Stimulated activated CD4-positive, alpha-beta T cell treated with anti-CD3 and anti-CD28 coated beads, TNF-alpha, amount 100 ng/mL, for 24 hours (primary cell): ENCODE results near the gene PAPPA.

Experiments used
- DNase-seq, 3 experiments: peaks; one replicate each; pipeline ENCODE4 v3.0.0-alpha.2; 2020; ENCODE audit warnings: low read depth in 3 of 3

Gene PAPPA

DNA sequence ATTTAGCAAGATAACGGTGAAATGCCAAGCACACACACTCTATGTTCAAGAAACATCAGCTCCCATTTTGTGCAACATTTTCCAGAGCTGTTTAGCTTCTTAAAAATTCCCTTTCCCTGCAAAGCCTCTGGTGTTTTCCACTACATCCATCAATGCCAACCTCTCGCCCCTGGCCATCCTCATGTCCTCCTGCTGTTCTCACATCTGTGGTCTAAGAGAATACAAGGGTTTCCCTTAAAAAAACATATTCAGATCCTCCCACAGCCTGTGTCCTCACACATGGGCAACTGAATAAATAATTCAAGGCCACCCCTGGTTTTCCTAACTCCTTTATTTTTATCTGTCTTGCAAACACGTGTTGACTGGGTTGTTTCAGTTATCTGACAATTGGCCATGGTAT is 70.3 kb downstream of the PAPPA start:
- DNase-seq = no peak

DNA sequence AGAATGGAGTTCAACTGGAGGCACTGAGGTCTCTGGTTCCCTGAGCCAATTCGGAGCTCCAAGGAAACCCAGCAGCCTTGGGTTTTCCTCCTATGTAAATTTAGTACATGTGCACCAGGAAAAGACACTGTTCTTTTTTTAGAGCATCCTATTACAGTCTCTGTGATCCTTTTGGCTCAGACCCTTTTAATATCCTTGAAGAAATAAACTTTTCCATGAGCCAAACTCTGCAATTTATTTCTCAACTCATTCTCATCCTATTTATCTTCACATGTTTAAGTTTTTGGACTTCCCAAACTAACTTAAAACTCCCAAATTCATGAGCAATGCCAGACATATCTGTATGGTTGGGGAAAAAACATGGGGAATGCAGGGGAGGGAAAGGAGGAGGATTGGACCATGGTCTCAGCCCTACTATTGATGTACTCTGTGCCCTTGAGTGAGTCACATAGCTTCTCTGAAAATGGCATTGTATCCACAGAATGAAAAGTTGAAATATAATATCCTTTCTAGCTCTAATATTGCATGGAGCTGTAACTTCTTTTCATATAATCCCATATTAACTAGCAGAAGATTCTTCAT is 76.6 kb downstream of the PAPPA start:
- no peak for DNase-seq

DNA sequence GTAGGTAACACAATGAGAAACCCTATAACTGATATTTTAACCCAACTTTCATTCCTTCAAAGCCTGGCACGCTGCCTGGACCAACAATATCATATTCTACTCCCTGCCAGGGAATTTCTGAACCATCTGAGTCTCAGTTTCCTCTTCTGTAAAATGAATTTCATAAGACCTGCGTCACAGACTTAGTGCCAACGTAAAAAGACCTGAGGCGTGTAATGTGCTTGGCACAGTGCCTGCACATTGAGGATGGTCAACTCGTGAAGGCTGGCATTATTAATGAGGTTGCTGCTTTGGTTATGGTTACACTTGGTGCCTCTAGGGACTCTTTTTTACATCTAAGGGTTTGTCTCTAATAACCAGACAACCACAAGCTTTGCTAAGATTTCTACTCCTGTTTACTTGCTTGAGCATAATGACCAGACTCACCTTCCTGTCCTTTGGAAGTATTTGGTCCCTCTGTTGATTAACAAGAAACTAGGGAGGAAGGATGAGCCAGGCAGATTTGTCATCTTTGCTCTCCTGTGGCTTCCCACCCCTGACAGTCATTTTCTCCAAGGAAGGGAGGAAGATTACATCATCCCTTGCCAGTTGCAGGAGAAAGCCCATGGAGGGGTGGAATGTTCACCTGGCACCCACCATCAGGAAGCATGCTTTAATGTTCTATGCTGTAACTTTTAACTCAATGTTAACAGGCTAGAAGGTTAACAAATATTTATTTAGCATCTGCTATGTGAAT is 79.0 kb downstream of the PAPPA start:
- DNase-seq = no peak

DNA sequence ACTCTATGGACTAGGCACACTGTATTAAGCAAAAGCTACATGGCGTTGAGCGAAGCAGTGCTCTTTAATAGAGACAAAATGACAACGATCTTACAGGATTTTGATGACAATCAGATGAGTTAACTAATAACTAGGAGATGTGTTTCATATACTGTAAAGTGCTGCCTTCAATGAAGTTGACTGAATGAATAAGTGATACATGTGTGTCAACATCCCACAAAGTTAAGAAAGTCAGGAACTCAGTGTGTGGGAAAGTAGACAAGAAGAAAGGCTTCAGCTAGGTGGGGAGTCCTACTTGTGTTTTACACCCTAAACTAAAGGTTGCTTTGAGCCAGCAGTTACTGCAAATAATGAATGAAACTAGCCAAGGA is 79.6 kb downstream of the PAPPA start:
- DNase-seq = no peak

DNA sequence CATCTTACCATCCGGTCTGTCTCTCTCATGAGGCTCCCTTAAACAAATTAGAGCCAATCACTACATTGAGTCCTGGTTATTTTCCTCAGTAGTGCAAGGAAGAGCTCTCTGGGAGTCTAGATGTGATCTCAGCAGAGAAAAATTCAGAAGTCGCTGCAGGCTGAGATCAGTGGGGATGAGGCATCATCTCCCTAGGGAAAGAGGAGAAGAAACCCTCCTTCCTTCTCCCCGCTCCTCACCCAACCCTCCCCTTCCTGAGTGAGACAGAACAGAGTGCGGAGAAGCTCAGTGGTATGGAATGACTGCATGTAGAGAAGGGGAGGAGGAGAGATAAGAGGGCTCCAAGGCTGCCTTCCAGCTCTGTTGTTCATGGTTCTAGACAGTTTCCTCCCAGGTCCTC is 80.5 kb downstream of the PAPPA start:
- no peak for DNase-seq

DNA sequence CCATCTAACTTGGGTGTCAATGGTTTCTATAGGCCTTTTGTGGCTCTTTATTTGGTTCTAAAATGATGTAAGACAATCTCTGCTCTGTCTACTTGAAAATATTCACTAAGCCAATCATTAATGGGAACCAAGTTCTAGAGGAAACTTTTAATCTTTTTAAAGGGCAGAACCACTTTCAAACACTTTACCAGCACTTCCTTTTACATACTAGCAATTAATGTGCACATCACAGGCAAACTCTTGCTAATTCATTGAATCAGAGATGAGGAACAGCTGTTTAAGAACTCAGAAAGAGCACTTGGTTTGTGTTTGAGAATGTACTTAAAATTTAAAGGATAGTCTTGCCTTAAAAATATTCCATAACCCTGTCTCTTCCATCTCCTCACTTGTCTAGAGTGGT is 83.4 kb downstream of the PAPPA start:
- no peak for DNase-seq

DNA sequence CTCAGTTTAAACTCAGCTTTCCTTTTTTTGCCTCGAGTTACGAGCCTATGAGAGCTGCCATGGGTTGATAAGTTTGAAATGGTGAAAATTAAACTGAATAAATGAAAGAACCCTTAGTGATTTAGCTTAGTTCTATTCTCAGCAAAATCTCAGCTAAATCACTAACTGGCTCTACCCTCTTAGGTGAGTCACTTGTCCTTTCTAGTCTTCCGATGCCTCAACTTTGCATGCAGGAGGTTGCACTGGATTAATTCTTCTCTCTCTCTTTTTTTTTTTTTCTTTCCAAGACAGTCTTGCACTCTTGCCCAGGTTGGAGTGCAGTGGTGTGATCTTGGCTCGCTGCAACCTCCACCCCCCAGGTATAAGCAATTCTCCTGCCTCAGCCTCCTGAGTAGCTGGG is 83.9 kb downstream of the PAPPA start:
- DNase-seq = no peak

DNA sequence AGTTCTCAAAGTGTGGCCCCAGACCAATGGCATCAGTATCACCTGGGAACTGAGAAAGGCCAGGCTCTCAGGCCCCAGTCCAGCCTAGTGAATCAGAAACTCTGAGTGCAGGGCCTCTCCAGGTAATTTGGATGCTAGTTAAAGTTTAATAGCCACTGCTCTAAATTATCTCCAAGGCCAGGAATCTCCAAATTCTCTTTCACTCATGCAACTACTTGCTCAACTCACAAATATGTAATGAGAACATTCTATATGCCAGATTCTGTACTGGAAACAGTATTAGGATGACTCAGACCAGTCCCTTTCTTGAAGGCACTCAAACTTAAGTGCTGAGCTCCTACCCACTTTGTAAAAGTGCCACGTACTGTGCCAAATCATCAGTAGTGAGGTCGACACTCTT is 84.6 kb downstream of the PAPPA start:
- DNase-seq = no peak

DNA sequence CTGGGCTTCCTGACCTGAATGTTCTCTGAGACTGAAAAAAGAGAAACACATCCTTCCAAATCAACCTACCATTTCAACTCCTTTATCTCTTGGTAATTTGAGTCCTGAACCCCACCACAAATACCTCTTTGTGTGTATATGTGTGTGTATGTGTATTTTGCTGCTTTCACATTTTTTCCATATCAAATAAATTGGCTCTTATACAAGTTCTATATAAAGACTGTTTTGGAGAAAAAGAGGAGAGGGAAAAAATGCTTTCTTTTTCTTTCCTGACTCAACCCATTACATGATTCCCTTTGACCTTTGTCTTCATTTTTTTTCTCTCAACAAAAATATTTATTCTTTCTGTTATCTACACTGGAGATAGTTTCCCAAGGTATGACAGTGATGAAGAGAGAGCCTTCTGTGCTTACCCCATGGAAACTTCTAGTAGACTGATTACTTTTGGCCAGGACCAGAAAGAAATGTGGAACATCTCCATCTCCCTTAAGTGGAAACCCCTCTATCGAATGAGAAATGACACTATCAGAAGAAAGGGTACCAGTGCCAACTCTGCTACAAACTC is 85.3 kb downstream of the PAPPA start:
- DNase-seq = no peak

DNA sequence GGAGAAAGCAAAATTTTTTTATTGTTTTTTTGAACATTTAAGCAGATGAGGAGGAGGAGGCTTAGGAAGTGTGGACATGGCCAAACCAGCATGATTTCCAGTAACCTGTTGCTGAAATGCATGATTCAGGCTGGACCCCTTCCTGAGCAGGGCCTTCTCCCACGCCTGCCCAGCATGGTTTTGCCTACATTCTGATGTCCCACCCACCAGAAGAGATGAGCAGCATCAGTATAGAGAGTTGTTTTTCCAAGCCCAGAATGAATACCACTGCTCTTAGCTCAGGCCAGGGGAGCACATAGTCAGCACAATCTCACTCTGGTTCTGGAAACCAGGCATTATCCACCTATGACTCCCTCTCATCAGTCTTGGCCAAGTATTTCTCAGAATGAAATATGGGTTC is 90.1 kb downstream of the PAPPA start:
- DNase-seq = no peak

DNA sequence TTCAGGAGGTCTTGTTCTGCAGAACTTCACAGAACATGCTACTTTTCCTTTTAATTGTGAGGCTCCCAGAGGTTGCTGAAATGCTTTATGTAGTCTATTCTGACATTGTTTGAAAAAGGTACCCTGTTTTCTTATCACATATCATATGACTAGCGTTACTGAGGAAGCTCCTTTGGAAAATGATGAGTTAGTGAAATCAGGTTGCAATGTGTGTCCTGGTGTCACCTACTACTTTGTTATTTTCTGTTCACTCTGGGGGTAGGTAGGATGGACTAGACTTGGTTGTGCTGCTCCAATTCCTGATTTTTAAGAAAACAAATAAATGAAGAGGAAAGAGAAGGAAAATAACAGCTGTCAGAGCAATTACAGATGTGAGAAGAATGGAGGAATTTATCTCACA is 93.7 kb downstream of the PAPPA start:
- DNase-seq = no peak

DNA sequence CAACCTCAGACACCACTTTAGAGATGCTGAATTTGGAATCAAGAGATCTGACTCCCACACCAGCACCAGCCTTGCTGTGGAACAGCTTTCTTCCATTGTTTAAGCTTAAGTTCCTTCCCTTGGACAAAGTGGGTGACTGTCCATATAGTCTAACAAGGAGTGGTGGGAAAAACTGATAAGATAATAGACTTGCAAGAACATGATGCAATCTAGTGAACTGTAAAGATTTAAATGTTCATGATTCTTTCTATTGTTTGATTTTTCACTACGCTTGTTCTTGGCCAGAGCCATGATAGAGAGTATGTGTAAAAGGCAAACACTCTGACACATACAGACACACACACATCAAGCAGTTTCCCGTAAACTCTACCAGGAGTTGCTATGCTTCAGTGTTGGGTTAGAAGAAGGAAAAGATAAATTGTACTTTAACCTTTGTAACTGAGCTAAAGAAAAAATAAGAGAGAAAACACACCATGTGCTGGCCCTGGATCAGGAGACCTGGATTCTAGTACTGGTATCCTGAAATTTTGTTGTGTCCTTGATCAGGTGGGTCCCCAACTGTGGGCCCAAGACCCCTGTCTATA is 94.3 kb downstream of the PAPPA start:
- DNase-seq = no peak

DNA sequence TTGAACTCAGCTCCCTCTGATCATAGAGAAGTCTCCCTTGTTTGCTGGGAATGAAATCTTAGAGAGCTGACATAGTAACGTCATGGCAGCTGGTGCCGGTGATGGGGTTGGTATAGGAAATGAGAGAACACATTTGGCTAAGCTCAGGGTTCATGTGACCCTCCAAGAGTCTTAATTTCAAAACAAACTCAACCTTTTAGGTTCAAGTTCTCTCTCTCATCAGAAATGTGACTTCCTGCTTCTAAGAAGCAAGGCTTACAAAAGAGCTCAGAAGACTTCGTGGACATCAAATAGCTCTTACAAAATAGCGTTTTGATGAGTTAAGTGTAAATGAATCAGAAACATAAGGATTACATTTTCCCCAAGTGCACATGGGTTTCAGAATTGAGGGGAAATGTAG is 97.3 kb downstream of the PAPPA start:
- no peak for DNase-seq

DNA sequence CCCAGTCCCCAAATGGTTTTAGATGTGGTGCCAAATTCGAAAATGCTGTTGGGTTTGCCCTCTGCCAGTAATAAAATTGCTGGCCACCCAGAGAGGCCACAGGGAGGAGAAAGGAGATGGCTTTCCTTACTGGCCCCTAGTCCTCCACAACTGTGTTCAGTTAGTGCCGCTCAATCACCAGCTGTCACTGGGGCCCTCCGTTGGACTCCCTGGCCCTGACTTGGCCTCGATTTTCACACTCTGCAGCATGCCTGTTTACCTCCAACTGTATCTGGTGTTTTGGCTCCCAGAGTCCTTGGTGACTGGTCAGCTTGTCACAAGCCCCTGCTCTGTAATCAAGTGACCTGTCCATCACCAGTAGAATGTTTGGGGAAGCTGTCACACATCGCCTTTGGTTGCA is 97.8 kb downstream of the PAPPA start:
- no peak for DNase-seq

DNA sequence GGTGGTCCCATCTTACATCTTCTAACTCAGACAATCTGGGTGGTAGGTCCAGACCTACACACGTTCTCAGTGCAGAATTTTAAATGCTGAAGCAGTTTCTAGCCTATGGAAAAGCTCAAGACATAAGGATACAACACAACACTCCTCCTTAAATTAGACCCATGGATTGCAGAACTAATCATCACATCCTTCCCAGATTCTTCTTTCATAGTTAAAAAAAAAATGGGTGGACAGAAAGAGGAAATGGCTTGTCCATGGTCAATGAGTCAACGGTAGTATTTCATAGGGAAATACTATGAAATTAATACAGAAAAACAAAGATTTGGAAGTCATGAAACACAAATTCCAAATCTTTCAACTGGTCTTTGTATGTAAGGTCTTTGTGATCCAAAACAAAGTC is 106.9 kb downstream of the PAPPA start:
- no peak for DNase-seq

DNA sequence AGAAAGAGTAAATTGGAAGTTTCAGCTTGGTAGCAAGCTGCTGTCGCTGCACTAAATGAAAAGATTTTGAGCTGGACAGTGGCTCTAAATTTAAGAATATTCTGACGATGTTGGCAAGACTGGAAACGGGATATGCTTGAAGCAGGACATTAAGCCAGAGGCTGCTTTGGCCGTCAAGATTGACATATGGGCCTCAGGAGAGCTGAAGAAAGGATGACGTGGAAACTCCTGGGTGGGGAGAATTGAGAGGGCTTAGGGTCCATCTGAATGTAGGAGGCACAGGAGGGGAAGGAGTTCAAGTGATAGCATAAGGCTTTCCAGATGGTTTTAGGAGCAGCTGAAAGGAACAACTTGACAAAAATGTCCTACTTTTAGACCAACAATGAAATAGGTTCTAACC is 108.9 kb downstream of the PAPPA start:
- DNase-seq = no peak

DNA sequence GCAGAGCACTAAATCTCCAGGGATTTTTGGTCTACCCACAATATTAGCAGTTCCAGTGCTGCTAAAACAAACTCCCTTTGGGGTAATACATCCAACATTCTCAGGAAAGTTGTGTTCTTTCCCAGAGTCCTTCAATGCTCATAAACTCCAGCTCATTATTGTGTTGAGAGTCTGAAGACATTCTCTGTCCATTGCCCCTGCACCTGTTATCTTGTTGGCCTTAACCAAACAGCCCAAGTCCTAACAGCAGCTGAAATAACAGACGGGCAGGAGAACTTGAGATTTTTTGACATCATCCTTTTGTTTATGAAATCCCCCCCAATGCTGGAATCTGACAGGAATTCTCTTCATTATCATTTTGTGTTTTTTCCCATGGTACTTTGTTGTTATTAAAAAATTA is 110.8 kb downstream of the PAPPA start:
- DNase-seq = no peak

DNA sequence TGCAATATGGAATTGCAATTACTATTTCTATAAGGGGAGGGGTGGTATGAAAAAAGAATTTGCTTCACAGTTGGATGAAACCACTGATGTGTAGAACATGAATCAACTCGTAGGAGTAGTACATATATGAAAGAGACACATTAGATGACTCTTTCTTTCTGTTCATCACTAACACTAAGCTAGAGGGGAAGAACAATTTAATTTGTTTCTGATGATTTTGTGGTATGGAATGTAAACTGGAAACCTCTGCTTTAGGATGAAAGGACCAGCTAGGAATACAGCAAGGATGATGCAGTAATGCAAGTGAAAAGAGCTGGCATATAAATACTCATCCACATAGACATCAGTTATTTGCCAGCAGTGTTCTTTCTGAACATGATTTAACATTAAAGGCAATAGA is 113.4 kb downstream of the PAPPA start:
- no peak for DNase-seq

DNA sequence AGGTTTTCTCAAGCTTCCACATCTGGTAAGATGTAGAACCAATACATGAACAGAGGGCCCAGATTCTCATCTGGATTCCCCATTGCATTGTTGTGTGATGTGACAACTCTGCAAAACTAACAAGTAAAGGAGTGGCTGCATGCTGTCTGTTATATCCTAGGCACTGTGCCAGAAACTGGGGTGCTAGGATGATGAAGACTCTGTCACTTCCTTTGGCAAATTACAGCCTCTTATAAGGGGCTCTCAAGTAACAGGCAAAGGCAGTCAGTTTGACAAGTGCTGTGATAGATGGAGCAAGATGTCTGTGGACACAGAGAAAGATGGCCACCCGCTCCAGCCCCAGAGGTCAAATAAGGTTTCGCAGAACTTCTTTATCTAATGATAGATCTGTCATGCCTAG is 115.7 kb downstream of the PAPPA start:
- no peak for DNase-seq

DNA sequence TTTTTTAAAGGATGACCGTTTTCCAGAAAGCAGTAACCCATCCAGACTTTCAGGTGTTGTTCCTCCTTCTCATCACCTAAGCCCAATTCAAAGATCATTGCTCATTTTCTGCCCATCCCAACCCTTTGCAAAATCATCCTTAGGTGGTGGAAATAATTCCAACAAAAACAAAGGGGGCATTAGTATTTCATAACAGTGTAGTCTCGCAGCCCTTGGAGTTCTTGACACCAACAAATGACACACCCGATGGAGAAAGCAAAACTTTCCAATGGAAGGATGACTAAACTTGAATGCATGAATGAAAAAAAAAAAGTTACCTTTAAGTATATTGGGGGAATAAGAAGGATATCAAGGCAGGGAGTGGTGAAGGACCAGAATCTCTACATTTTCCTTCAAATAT is 117.0 kb downstream of the PAPPA start:
- DNase-seq = no peak

DNA sequence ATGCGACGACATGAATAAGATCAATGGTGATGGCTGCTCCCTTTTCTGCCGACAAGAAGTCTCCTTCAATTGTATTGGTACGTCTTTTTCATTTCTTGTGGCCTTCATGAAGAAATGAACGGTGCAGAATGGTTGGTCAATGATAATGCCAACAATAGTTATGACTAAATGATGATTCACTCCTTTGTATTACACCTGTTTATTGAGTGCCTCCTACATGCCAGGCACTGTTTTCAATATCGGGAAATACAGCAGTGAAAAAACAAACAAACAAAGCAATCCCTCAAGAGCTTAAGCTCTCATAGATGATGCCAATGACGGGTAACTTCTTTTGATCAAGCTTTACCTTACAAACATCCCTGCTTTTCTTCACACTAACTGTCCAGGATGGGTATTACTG is 117.7 kb downstream of the PAPPA start:
- no peak for DNase-seq

DNA sequence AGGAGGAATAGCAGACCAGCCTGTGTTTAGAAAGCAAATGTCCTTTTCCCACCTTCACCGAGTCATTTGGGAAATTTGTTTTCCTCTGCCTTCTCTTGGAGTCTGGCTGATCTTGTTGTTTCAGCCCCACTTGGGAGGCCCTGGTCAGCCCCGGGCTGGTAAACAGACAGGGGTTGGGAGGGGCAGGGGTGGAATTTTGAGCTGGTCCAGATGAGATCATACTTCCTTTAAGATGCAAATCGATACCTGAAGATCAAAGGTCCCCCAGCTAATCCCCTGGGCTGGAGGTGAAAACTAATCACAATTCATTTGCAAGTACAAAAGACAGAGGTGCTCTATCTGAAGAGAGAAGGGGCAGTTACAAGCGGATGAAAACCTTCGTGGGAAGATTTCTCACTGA is 118.4 kb downstream of the PAPPA start:
- no peak for DNase-seq

DNA sequence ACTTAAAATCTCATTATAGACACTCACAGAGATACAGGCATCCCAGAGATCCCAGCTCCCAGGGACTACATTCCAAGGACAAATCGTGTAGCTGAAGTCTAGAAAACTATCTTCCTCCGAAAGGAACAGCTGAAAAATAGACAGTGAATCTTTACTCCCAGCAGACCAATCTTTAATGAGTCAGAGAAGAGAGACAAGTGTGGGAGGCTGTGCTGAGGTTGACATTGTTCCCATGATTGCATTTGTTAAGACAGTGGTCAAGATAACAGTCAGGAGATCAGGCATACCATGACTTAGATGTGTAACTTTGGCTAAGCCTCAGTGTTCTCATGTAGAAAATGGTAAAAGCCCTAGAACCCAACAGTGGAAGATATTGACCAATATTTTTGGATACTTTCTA is 120.7 kb downstream of the PAPPA start:
- no peak for DNase-seq
